ENCODE results near the gene EDIL3. TPM values are rescaled to one million over a fixed set of nuclear protein-coding genes. Genes with fewer than 3 reads are reported as not detected.
"Not testable (repeated sequence)": the region's sequence is repeated elsewhere in the genome, so short reads cannot be mapped to it uniquely, and the experiment has no call there.

Gene EDIL3
- total RNA-seq, 3 donors from 2014 or later: 4.3 to 7.2 (median 4.6) TPM

GRCh38 chr5:84301535-84301934, 83.1 kb downstream of the EDIL3 start:
- H3K36me3 ChIP-seq: no peaks in the 10 kb centered on the region
- H3K27ac ChIP-seq: no peak overlapping the region
- H3K27me3 ChIP-seq: no peaks in the 10 kb centered on the region
- no peaks in the 10 kb centered on the region for H3K9me3 ChIP-seq
- H3K4me1 ChIP-seq: no peaks in the 10 kb centered on the region
- intact Hi-C loops (cut with DNase I; ENCODE audit: low total_unique reads): no loop called here
- DNase-seq (ENCODE audit: low spot score in 2 of 2): no peak
- TF ChIP-seq CTCF (IDR thresholded peaks at IDR 0.05): no peak
- TF ChIP-seq POLR2AphosphoS5 (IDR thresholded peaks at IDR 0.05): no peak
- no peak for TF ChIP-seq POLR2A (IDR thresholded peaks at IDR 0.05)
- no peak overlapping the region for H3K4me3 ChIP-seq

GRCh38 chr5:84299959-84300358, 84.7 kb downstream of the EDIL3 start:
- no peaks in the 10 kb centered on the region for H3K4me1 ChIP-seq
- H3K27me3 ChIP-seq: no peaks in the 10 kb centered on the region
- H3K4me3 ChIP-seq: no peak overlapping the region
- no peaks in the 10 kb centered on the region for H3K36me3 ChIP-seq
- no peaks in the 10 kb centered on the region for H3K9me3 ChIP-seq
- intact Hi-C loops (cut with DNase I; ENCODE audit: low total_unique reads): no loop called here
- no peak for TF ChIP-seq CTCF (IDR thresholded peaks at IDR 0.05)
- no peak for TF ChIP-seq POLR2A (IDR thresholded peaks at IDR 0.05)
- TF ChIP-seq POLR2AphosphoS5 (IDR thresholded peaks at IDR 0.05): no peak
- no peak overlapping the region for H3K27ac ChIP-seq
- no peak for DNase-seq (ENCODE audit: low spot score in 2 of 2)

- no peak overlapping the region for H3K4me3 ChIP-seq
- no peaks in the 10 kb centered on the region for H3K4me1 ChIP-seq
- intact Hi-C loops (cut with DNase I; ENCODE audit: low total_unique reads): no loop called here
- no peak for TF ChIP-seq CTCF (IDR thresholded peaks at IDR 0.05)
- no peak for DNase-seq (ENCODE audit: low spot score in 2 of 2)
- H3K36me3 ChIP-seq: no peaks in the 10 kb centered on the region
- H3K27me3 ChIP-seq: no peaks in the 10 kb centered on the region
- H3K9me3 ChIP-seq: no peaks in the 10 kb centered on the region
- no peak overlapping the region for H3K27ac ChIP-seq
These were observed 86.1 kb downstream of the EDIL3 start for GRCh38 chr5:84298628-84299027.

GRCh38 chr5:84297641-84298040, 87.0 kb downstream of the EDIL3 start:
- H3K27me3 ChIP-seq; H3K9me3 ChIP-seq; H3K27ac ChIP-seq; H3K4me3 ChIP-seq; H3K36me3 ChIP-seq; DNase-seq (ENCODE audit: low spot score in 2 of 2); H3K4me1 ChIP-seq; intact Hi-C loops (cut with DNase I; ENCODE audit: low total_unique reads): not testable (repeated sequence)

- Histone ChIP-seq H3K4me1 (no peaks in the 10 kb centered on the region), H3K36me3 (no peaks in the 10 kb centered on the region), H3K27ac (no peak overlapping the region), H3K9me3 (no peaks in the 10 kb centered on the region), H3K4me3 (no peak overlapping the region), H3K27me3 (no peaks in the 10 kb centered on the region)
- intact Hi-C loops (cut with DNase I; ENCODE audit: low total_unique reads): no loop called here
- no peak for DNase-seq (ENCODE audit: low spot score in 2 of 2)
- TF ChIP-seq CTCF (IDR thresholded peaks at IDR 0.05): no peak
- TF ChIP-seq POLR2AphosphoS5 (IDR thresholded peaks at IDR 0.05): no peak
- no peak for TF ChIP-seq POLR2A (IDR thresholded peaks at IDR 0.05)
These were observed 91.7 kb downstream of the EDIL3 start for GRCh38 chr5:84292788-84293653.

Data from breast epithelium (tissue), 4 donors.